ENCODE data around the gene PTPN22. TPM values are rescaled to one million over a fixed set of nuclear protein-coding genes. Genes with fewer than 3 reads are reported as not detected.
A peak's percentile ranks its signal among the peaks of the same experiment; 100 is the strongest.

Gene PTPN22
- total RNA-seq, 4 donors from 2014 or later = 4.0 to 28.1 (median 11.2) TPM

DNA sequence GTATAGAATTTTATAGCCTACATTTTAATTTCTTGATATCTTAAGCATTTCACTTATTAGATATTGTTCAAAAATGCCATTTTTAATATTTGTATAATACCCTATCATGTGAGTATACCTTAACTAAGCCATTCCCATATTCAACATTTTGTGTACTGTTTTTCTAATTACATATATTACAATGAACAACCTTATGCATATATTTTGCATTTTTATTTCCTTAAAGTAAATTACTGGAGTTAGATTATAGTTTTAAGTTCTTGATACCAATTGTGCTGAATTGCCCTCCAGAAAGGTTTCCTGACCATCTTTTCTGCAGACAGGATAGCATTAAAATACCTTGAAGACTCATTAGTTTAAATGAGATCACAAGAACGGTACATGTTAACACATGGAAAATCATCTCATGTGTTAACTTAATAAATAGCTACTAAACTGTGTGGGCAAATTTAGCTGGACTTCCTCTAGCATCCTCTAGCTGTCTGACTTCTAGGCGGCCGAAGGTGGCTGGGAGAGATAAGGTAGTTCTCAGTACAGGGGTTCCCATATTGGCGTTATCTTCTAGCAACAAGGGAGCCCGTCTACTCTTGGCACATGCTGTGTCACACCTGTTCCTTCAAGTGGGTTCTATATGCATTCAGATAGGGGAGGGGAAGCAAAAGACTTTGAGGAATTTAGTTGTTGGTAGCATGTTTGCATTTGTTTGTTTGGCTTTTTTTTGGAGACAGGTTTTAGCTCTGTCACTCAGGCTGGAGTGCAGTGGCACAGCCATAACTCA lies 42.6 kb upstream of the PTPN22 start:
- Histone ChIP-seq H3K9me3 (no peaks in the 10 kb centered on the region), H3K27me3 (no peaks in the 10 kb centered on the region), H3K4me3 (no peak overlapping the region), H3K27ac (no peak overlapping the region), H3K36me3 (peaks cover 0 to 7% (median 0%) of the 10 kb centered on the region in 4 donors), H3K4me1 (peaks cover 0 to 10% (median 8%) of the 10 kb centered on the region in 4 donors)
- no peak for TF ChIP-seq POLR2A (IDR thresholded peaks at IDR 0.05)
- TF ChIP-seq, protein P1, sequence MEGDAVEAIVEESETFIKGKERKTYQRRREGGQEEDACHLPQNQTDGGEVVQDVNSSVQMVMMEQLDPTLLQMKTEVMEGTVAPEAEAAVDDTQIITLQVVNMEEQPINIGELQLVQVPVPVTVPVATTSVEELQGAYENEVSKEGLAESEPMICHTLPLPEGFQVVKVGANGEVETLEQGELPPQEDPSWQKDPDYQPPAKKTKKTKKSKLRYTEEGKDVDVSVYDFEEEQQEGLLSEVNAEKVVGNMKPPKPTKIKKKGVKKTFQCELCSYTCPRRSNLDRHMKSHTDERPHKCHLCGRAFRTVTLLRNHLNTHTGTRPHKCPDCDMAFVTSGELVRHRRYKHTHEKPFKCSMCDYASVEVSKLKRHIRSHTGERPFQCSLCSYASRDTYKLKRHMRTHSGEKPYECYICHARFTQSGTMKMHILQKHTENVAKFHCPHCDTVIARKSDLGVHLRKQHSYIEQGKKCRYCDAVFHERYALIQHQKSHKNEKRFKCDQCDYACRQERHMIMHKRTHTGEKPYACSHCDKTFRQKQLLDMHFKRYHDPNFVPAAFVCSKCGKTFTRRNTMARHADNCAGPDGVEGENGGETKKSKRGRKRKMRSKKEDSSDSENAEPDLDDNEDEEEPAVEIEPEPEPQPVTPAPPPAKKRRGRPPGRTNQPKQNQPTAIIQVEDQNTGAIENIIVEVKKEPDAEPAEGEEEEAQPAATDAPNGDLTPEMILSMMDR (IDR thresholded peaks at IDR 0.05) = no peak
- TF ChIP-seq POLR2AphosphoS5 (IDR thresholded peaks at IDR 0.05) = no peak
- no peak for TF ChIP-seq EP300 (IDR thresholded peaks at IDR 0.05; ENCODE audit: low read depth)
- in situ Hi-C loops (cut with MboI; ENCODE audit: low pct_ligation_motif_present in 1 of 4, low pct_unique_long_range_greater_than_20kb in 1 of 4, low sequenced_read_pairs in 3 of 4) (no loop called here), intact Hi-C loops (cut with DNase I; ENCODE audit: low total_unique reads) (no loop called here)
- 89 to 93% methylated on average over 1 to 5 of the region's 5 CpGs for WGBS, 2 donors (ENCODE audit: low coverage in 1 of 2)
- DNase-seq = no peak

DNA sequence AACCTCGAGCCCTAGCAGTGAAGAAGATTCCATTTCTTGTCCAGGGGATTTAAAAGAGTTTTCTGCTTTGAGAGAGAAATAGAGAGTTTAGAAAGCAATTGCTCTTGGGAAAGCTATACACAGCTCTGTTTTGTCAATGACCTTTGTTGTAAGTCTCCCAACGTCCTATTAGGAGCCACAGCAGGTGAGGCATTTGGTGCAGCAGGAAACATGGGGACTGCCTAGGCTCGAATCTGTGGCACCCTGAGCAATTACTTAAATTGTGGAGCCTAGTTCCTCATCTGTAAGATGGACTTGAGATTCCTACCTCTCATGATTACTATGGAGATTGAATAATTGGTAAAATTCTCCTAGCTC lies 41.8 kb upstream of the PTPN22 start:
- Histone ChIP-seq H3K27ac (peak overlapping the region; percentile 58 to 71 (median 64)), H3K4me1 (peaks cover 0 to 10% (median 8%) of the 10 kb centered on the region in 4 donors), H3K4me3 (no peak overlapping the region), H3K36me3 (peaks cover 0 to 7% (median 0%) of the 10 kb centered on the region in 4 donors), H3K27me3 (no peaks in the 10 kb centered on the region), H3K9me3 (no peaks in the 10 kb centered on the region)
- intact Hi-C loops (cut with DNase I; ENCODE audit: low total_unique reads) = no loop called here
- no peak for DNase-seq
- in situ Hi-C loops (cut with MboI; ENCODE audit: low pct_ligation_motif_present in 1 of 4, low pct_unique_long_range_greater_than_20kb in 1 of 4, low sequenced_read_pairs in 3 of 4) = no loop called here
- WGBS, 2 donors (ENCODE audit: low coverage in 1 of 2) = 61 to 63% methylated on average over 1 to 3 of the region's 3 CpGs
- no peak for TF ChIP-seq EP300 (IDR thresholded peaks at IDR 0.05; ENCODE audit: low read depth)
- TF ChIP-seq, protein P1 (IDR thresholded peaks at IDR 0.05) = no peak
- TF ChIP-seq POLR2AphosphoS5 (IDR thresholded peaks at IDR 0.05) = no peak
- TF ChIP-seq POLR2A (IDR thresholded peaks at IDR 0.05) = no peak

DNA sequence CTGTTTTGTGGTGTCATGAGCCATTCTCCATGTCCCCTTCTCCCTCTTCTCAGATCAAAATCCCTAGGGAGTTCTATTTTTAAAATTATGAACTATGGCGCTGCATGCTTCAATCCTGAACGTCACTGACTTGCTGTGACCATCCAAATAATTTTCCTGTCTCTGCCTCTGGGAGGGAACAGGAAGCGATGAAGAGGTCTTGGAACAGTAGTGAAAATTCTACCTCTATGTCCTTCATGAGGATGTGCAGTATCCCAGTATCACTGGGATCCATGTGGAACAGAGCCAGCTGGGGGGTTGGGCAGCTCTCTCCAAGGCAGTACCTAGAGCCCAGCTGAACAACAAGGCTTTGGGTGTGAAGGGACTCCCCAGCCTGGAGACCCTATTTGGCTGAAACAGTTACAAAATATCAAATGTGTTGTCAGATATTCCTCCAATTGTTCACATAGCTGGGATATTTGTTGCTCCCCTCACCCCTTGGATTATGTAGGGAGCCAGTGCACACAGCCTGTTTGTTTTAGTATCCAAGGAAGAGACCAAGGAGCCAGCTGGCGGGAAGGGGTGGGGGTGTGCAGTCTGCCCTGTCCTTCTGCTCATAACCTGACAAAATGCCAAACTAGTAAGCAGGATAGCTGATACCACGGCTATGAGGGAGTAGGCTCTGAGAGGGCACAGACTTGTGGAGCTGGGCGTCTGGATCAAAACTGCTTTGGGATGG lies 41.2 kb upstream of the PTPN22 start:
- Histone ChIP-seq H3K27me3 (no peaks in the 10 kb centered on the region), H3K4me1 (peaks cover 0 to 10% (median 8%) of the 10 kb centered on the region in 4 donors), H3K27ac (peak overlapping the region; percentile 58 to 71 (median 64)), H3K9me3 (no peaks in the 10 kb centered on the region), H3K36me3 (peaks cover 0 to 7% (median 0%) of the 10 kb centered on the region in 4 donors), H3K4me3 (no peak overlapping the region)
- DNase-seq = no peak
- TF ChIP-seq POLR2A (IDR thresholded peaks at IDR 0.05) (no peak), EP300 (IDR thresholded peaks at IDR 0.05; ENCODE audit: low read depth) (no peak), POLR2AphosphoS5 (IDR thresholded peaks at IDR 0.05) (no peak)
- TF ChIP-seq, protein P1 (IDR thresholded peaks at IDR 0.05) = no peak
- in situ Hi-C loops (cut with MboI; ENCODE audit: low pct_ligation_motif_present in 1 of 4, low pct_unique_long_range_greater_than_20kb in 1 of 4, low sequenced_read_pairs in 3 of 4) (no loop called here), intact Hi-C loops (cut with DNase I; ENCODE audit: low total_unique reads) (no loop called here)
- WGBS, 2 donors (ENCODE audit: low coverage in 1 of 2) = 58 to 60% methylated on average over 4 to 6 of the region's 6 CpGs

DNA sequence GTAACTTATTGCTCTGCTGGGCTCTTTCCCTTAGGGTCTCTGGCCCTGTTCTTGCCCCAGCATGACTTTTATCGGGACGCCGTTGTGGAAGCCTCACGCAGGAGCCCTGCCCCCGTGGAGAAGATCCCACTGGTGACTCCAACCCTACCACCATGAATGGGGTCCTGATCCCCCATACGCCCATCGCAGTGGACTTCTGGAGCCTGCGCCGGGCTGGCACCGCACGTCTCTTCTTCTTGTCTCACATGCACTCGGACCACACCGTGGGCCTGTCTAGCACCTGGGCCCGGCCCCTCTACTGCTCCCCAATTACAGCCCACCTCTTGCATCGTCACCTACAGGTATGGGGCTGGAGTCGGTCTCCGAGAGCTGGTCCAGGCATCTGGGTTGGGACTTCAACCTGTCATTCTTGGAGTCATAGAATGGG lies 33.9 kb upstream of the PTPN22 start:
- Histone ChIP-seq H3K4me3 (peak overlapping the region; percentile 41 to 93 (median 76)), H3K4me1 (peaks cover 10 to 47% (median 31%) of the 10 kb centered on the region in 4 donors), H3K27me3 (no peaks in the 10 kb centered on the region), H3K9me3 (no peaks in the 10 kb centered on the region), H3K36me3 (no peaks in the 10 kb centered on the region), H3K27ac (peak overlapping the region; percentile 92 to 97 (median 96))
- DNase-seq = peak; percentile 39
- intact Hi-C loops (cut with DNase I; ENCODE audit: low total_unique reads) (loop anchor here (1.0 kb wide), 1 partner anchor 24 kb away; the partner anchor contains the start of gene HIPK1), in situ Hi-C loops (cut with MboI; ENCODE audit: low pct_ligation_motif_present in 1 of 4, low pct_unique_long_range_greater_than_20kb in 1 of 4, low sequenced_read_pairs in 3 of 4) (loop anchor here in 1 of 4 donors (10.0 kb wide), 1 partner anchor 71 kb away; no protein-coding TSS in a partner anchor)
- TF ChIP-seq, protein P1 (IDR thresholded peaks at IDR 0.05) = no peak
- TF ChIP-seq POLR2A (IDR thresholded peaks at IDR 0.05) = no peak
- TF ChIP-seq POLR2AphosphoS5 (IDR thresholded peaks at IDR 0.05) = no peak
- TF ChIP-seq EP300 (IDR thresholded peaks at IDR 0.05; ENCODE audit: low read depth) = no peak
- whole genome bisulfite sequencing, 2 donors (ENCODE audit: low coverage in 1 of 2) = 0% methylated on average over 17 of the region's 17 CpGs; no CpG with 5 or more reads in 1 of the 2 donors
